GM19328 (cell line): Measurements from ENCODE around the gene SPIB.
"Not testable (repeated sequence)": the region's sequence is repeated elsewhere in the genome, so short reads cannot be mapped to it uniquely, and the experiment has no call there.

Source experiments
- ATAC-seq: cut with Tn5 transposase; IDR thresholded peaks from one replicate; pipeline ENCODE4 v1.9.1; 2021; ENCODE audit warnings: mild to moderate bottlenecking, moderate library complexity; ENCODE audit not compliant: unreplicated experiment

SPIB gene

GRCh38 chr19:50390952-50391351 lies 27.8 kb upstream of the SPIB start:
- not testable (repeated sequence) for ATAC-seq

DNA sequence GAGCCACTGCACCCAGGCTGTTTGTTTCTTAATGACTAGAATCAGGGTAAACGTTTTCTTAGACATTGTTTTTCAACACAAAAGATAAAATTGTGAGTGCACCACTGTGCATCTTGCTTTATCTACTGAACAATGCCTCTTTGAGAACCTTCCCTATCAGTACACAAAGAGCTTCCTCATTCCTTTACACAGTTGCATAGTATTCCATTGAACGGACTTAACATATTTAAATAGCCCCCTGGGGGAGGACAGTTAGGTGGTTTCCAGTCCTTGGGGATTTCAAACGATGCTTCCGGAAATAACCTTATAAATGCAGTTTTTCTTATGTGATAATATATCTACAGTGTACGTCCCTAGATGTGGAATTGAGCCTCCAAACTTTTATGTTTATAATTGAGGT lies 26.0 kb upstream of the SPIB start:
- no peak for ATAC-seq

- ATAC-seq: no peak
Measured at GRCh38 chr19:50393589-50393988, 25.1 kb upstream of the SPIB start.

DNA sequence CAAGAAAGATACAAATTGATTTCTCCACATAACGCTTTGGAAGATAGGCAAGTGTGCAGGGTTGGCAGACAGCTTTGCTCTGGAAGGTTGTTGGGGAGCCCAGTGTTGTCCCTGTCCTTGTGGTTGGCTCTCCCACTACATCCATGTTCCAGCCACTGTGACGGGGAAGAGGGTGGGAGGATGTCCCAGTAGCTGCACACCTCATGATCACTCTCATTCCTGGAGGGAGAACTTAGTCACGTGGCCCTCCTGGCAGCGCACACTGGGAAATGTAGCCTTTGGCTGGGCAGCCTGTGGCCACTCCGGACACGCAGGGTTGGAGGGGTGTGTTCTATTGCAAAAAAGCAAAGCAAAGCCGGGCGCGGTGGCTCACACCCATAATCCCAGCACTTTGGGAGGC lies 24.7 kb upstream of the SPIB start:
- no peak for ATAC-seq

DNA sequence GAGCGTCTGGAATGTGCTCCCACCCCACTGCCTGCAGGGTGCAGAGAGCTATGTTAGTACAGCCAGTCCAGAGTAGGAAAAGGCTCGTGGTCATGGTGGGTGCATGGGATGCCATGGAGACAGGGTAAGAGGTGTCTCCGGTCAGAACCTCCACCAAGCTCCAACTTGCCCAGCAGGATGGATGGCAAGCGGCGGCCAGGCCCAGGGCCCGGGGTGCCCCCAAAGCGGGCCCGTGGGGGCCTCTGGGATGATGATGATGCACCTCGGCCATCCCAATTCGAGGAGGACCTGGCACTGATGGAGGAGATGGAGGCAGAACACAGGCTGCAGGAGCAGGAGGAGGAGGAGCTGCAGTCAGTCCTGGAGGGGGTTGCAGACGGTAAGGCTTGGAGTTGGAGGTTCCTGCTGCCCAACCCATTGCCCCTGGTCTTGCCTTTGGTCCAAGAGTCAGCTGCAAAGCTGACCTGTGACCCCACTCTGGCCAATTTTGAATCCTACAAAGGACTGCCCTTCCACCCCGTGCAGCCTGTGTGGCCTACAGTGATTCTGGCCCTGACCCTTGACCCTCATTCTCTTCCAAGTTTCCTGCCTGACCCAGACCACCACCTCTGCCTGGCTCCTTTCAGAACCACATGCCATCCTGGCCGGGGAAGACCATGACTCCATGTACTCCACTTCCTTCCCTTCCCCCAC lies 19.9 kb upstream of the SPIB start:
- ATAC-seq: no peak

- ATAC-seq: no peak
Measured at GRCh38 chr19:50399368-50399745, 19.4 kb upstream of the SPIB start.

GRCh38 chr19:50401605-50402450 lies 16.9 kb upstream of the SPIB start:
- ATAC-seq: no peak

GRCh38 chr19:50402544-50403301 lies 16.0 kb upstream of the SPIB start:
- no peak for ATAC-seq

GRCh38 chr19:50406156-50406820 lies 12.4 kb upstream of the SPIB start:
- no peak for ATAC-seq

GRCh38 chr19:50406829-50407228 lies 11.9 kb upstream of the SPIB start:
- ATAC-seq: no peak

- no peak for ATAC-seq
Measured at GRCh38 chr19:50409347-50409746, 9.4 kb upstream of the SPIB start.

GRCh38 chr19:50410109-50410508 lies 8.6 kb upstream of the SPIB start:
- no peak for ATAC-seq

GRCh38 chr19:50412419-50412818 lies 6.3 kb upstream of the SPIB start:
- ATAC-seq: no peak

DNA sequence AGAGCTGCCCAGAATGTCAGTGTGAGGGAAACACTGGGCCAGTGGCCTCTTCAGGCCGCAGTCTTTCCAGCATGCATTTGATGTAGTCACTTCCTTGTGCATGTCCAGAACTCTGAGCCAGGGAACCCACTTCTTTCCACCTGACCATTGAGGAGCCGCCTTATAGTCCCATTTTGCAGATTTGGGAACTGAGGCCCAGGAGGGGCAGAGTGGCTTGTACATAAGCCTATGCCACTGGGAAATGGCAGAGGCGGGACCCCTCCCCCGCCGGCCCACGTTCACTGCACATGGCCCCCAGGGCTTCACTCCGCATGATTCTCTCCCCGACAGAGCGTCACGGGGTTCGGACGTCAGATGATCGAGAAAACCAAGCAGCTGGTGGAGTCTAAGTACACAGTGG lies 5.6 kb upstream of the SPIB start:
- ATAC-seq: no peak

DNA sequence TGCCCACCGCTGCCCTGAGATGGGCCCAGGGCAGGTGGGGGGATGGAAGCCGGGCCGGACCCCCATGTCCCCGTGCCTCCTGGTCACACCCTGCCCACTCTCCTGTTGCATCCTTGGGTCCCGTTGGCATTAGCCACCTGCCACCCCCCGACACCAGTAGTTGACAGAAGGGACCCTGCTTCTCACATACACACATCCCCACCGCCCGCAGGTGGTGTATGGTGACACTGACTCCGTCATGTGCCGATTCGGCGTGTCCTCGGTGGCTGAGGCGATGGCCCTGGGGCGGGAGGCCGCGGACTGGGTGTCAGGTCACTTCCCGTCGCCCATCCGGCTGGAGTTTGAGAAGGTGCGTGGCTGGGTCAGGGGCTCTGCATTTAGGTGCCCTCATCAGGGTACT lies 5.2 kb upstream of the SPIB start:
- ATAC-seq: no peak

DNA sequence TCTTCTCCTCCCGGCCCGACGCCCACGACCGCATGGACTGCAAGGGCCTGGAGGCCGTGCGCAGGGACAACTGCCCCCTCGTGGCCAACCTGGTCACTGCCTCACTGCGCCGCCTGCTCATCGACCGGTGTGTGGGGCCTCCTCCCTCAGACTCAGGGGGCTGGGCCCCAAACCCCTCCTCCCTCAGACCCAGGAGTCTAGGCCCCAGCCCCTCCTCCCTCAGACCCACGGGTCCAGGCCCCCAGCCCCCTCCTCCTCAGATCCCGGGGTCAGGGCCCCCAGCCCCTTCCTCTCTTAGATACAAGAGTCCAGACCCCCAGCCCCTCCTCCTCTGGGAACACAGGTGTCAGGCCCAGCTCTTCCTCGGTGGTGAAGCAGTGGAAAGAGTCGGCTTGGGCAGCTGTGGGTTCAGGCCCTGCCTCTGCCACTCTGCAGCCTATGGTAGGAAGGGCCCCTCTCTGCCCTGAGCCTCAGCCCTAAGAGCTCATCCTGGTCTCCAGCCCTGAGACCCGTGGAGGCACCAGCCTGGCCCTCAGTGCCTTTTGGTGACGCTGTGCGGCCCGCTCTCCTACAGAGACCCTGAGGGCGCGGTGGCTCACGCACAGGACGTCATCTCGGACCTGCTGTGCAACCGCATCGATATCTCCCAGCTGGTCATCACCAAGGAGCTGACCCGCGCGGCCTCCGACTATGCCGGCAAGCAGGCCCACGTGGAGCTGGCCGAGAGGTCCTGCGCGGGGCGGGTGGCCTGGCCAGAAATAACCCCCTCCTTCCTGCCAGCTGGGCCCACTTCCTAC lies 3.7 kb upstream of the SPIB start:
- peak; percentile 3 for ATAC-seq

DNA sequence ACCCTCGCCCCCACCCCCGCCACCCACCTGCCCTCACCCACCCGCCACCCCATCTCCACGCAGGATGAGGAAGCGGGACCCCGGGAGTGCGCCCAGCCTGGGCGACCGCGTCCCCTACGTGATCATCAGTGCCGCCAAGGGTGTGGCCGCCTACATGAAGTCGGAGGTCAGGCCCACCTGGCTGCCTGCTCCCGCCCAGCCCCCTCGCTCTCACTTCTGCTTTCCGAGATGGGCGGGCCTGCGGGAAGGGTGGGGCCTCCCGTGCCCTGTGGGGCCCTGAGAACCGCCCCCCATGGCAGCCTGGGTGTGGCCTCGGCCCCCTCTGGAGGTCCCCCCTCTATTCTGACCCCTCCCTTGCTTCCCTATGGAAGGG lies 3.1 kb upstream of the SPIB start:
- peak; percentile 49 for ATAC-seq

DNA sequence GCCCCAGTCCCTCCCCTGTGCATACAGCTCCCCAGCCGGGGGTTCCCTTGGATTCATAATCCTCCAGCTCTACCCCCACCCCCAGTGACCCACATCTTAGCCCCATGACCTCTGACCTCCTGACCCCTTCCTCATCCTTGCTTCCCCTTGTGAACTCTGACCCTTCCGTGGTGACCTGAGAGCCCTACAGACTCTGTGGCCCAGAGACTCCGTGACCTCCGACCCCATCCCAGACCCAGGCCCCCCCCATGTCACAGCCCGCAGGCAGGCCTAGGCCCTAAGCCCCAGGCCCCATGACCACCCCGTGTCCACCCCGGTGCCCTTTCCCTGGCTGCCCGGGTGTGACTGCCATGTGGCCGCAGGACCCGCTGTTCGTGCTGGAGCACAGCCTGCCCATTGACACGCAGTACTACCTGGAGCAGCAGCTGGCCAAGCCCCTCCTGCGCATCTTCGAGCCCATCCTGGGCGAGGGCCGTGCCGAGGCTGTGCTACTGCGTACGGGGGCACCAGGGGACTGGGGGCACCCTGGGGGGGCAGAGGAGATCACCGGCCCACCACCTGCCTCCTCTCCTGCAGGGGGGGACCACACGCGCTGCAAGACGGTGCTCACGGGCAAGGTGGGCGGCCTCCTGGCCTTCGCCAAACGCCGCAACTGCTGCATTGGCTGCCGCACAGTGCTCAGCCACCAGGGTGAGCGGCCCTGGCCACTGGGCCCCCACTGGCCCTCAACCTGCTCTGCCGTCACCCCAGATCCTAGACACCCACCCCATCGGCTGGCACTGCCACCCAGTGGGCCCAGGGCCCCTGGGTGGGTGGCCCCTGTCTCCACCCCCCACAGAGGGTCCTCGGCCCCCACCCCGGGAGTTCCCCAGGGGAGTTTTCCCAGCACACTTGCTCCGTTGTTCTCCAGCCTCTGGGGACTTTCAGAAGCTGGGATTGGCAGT lies 2.4 kb upstream of the SPIB start:
- no peak for ATAC-seq
